Fibroblast of skin of right quadriceps (primary cell): ENCODE measurements around the gene BCL2.

ENCODE experiments used
- DNase-seq: peaks from one replicate; pipeline ENCODE4 v3.0.0-alpha.2; 2013

Gene BCL2

GRCh38 chr18:63102941-63103744 lies 216.4 kb downstream of the BCL2 start:
- DNase-seq, result no peak

- DNase-seq, result no peak
These were observed 218.9 kb downstream of the BCL2 start for GRCh38 chr18:63100630-63101055.

GRCh38 chr18:63099848-63100629 lies 219.5 kb downstream of the BCL2 start:
- no peak for DNase-seq

GRCh38 chr18:63099091-63099840 lies 220.3 kb downstream of the BCL2 start:
- DNase-seq, result no peak

- DNase-seq, result no peak
These were observed 221.3 kb downstream of the BCL2 start for GRCh38 chr18:63098018-63098981.

GRCh38 chr18:63097178-63097577 lies 222.4 kb downstream of the BCL2 start:
- DNase-seq, result no peak

- DNase-seq, result no peak
These were observed 223.2 kb downstream of the BCL2 start for GRCh38 chr18:63096327-63096874.

- no peak for DNase-seq
These were observed 223.8 kb downstream of the BCL2 start for GRCh38 chr18:63095768-63096167.

DNA sequence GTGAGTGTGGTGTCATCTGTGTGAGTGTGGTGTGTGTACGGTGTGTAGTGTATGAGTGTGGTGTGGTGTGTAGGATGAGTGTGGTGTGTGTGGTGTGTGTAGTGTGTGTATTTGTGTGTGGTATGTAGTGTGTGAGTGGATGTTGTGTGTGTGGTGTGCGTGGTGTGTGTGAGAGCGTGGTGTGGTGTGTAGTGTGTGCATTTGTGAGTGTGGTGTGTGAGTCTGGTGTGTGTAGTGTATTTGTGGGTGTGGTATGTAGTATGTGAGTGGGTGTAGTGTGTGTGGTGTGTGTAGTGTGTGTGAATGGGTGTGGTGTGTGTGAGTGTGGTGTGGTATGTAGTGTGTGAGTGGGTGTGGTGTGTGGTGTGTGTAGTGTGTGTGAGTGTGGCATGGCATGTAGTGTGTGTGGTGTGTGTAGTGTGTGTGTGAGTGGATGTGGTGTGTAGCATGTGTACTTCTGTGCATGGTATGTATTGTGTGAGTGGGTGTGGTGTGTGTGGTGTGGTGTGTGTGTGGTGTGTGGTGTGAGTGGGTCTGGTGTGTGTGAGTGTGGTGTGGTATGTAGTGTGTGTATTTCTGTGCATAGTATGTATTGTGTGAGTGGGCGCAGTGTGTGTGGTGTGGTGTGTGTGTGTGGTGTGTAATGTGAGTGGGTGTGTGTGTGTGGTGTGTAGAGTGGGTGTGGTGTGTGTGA lies 227.8 kb downstream of the BCL2 start:
- no peak for DNase-seq

DNA sequence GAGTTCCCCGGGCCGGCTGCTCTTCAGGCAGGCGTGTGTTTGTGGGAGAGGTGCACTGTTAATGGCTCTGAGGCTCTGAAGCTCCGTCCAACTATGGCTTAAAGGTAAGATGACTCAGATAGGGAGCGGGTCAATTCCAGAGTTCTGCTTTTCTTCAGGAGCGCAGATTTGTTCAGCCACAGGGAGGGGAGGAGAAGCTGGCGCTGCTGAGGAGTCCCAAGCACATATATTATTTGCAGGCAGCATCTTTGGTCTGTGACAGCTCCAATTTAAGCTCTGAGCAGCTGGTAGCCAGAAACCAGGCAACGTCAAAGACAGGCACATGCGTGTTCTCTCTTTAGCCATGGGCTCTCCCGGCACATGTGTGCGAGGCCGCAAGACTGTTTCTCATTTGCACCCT lies 229.2 kb downstream of the BCL2 start:
- DNase-seq, result no peak

GRCh38 chr18:63089041-63089440 lies 230.5 kb downstream of the BCL2 start:
- no peak for DNase-seq

DNA sequence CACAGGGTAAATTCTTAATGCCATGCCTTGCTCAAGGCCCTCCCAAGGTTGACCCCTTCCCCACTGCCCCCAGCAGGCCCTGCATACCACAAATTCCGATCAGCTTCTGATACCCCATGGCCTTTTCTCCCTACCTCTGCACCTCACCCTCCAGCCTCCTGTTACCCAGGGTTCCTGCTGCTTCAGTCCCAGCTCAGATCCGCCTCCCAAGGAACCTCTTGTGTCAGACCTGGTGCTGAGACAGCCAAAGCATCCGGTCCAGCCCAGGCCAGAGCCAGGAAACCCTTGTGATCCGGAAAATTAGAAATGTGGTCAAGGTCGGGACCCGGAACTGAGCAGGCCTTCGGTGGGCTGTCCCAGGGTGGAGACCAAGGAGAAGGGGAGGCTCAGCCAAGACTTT lies 231.3 kb downstream of the BCL2 start:
- DNase-seq, result no peak

DNA sequence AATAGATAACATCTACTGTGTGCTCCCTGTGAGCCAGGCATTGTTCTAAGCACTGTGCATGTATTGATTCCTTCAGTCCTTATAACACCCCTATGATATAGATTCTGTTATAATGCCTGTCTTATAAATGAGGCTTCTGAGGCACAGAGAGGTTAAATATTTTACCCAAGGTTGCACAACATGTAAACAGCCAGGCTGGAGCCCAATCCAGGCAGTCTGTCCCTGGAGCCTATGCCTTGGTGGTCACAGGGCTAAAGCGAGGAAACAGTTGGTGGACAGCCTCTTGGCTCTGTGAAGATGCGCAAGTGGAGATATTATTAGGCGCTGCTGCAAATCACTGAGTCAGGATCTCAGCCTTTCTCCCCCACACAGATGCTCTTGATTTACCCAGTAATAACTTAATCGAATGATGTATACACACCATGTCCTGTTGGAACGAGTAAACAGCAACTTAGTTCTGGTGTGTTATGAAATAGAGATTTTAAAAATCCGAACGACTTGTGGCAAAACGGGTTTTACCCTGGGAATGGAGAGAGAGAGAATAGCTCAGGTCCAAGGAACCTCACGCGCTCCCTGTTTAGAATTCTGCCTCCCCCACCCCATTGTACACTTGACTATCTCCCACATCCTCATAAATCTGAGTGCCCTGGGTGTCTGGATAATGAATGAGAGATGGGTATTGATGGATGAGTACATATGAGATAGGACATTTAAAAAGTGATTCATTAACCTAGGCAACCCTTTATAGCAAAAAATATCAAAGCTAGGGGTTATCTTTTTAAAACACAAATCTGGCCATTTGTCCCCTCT lies 231.9 kb downstream of the BCL2 start:
- DNase-seq, result no peak

DNA sequence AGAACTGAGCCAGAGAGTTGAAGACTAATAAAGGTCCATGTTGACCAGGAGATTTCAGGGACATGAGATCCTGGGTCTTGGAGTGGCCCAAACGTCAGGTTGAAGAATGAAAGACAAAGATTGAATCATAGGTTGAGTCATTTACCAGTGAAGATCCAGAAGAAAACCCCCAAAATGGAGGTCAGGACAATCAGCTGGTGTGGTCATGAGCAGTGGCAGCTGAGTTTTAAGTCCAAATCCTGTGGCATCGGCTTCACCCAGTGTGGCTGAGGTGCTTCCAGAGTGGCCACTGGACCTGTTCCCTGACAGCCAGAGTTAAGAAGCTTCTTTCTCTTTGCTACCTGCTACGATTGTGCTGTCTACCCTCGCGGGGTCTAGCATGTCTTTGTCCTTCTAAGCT lies 234.0 kb downstream of the BCL2 start:
- DNase-seq, result no peak

DNA sequence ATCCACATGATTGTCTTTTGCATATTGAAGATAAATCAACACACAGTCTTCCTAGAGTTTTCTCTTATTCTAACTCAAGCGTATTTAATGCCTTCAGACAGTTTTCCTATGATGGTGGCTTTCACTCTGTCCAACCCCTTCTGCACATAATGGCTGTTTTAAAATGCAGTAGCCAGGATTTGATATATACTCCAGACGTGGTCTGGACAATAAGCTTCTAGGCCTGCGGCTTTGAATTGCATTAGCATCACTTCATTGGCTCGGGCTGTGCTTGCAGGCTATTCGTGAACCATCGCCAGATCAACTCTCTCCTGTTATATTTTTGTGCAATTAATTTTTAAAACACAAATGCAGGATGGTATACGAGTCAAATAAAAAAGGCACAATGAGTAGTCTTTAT lies 235.3 kb downstream of the BCL2 start:
- no peak for DNase-seq

- no peak for DNase-seq
These were observed 236.0 kb downstream of the BCL2 start for GRCh38 chr18:63083555-63083954.

DNA sequence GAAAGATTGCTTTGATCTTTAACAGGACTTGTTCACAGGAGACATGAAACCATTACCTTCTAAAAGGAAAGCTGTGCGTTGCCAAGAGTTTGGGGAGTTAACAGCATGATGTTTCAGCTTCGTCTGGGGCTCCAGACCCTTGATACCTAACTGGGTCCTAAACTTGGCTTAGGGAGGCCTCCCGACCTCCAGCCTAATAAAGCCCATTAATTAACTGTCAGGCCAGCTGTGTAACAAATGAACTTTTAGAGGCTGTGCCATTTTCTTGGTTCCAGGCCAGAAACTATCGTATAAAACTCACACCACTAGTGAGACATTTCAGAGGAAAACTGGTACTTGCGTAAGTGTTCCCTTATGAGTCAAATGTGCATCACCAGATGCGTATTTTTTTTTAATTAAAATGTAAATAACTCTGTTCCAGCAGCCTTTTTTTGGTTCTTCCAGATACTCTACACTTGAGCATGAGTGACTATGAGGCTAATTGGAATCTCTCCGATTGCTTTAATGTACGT lies 236.5 kb downstream of the BCL2 start:
- DNase-seq, result peak; percentile 60

- no peak for DNase-seq
These were observed 237.1 kb downstream of the BCL2 start for GRCh38 chr18:63082366-63083019.

GRCh38 chr18:63079114-63079513 lies 240.5 kb downstream of the BCL2 start:
- no peak for DNase-seq

GRCh38 chr18:63078471-63078870 lies 241.1 kb downstream of the BCL2 start:
- DNase-seq, result no peak
